Tibial nerve (tissue), 4 donors: ENCODE results near the gene PRKCD. TPM values are rescaled to one million over a fixed set of nuclear protein-coding genes. Genes with fewer than 3 reads are reported as not detected.

Experiments
- DNase-seq, 2 donors: peaks; one replicate each; pipeline ENCODE4 v3.0.0-alpha.2; 2019; ENCODE audit warnings: low spot score in 2 of 2
- H3K27ac ChIP-seq, 4 donors: fragments of 200-600 bp; sonication (generic) in 3 of 4; one replicate each; pipeline ENCODE4 v1.5.1; 2017 to 2019; ENCODE audit warnings: mild to moderate bottlenecking in 1 of 4
- H3K27me3 ChIP-seq, 2 donors: fragments of 200-600 bp; sonication (generic) in 1 of 2; one replicate each; pipeline versions ENCODE4 v1.5.1 to v1.6.0; 2017 to 2019
- H3K36me3 ChIP-seq, 3 donors: fragments of 200-600 bp; sonication (generic); one replicate each; pipeline ENCODE4 v1.5.1; 2018 to 2019
- H3K4me1 ChIP-seq, 4 donors: fragments of 200-600 bp; sonication (generic) in 3 of 4; one replicate each; pipeline ENCODE4 v1.5.1; 2017 to 2019
- H3K4me3 ChIP-seq, 4 donors: fragments of 200-600 bp; sonication (generic) in 3 of 4; one replicate each; pipeline ENCODE4 v1.5.1; 2017 to 2019; ENCODE audit warnings: mild to moderate bottlenecking in 1 of 4, moderate library complexity in 1 of 4
- H3K9me3 ChIP-seq, 4 donors: fragments of 200-600 bp; sonication (generic) in 3 of 4; one replicate each; pipeline ENCODE4 v1.5.1; 2017 to 2019
- EP300 ChIP-seq, 2 donors: sonication (generic); formaldehyde crosslinking; IDR thresholded peaks; one replicate each; pipeline ENCODE4 v1.6.1; 2017; ENCODE audit warnings: antibody characterized with exemption in 2 of 2, mild to moderate bottlenecking in 1 of 2
- POLR2A ChIP-seq, 2 donors: fragments of 450-650 bp; IDR thresholded peaks; one replicate each; pipeline ENCODE4 v1.6.1; 2017; ENCODE audit warnings: antibody characterized with exemption in 2 of 2, mild to moderate bottlenecking in 2 of 2, moderate library complexity in 2 of 2
- WGBS, 2 donors: methylation state at CpG; one replicate each; pipeline ENCODE4 v1.1.5; 2018; 5-methylcytosine and 5-hydroxymethylcytosine counted together
- total RNA-seq, 4 donors: library from RNA; depleted of rRNA; stranded (reverse); fragments of >200 nt; gene quantifications; one replicate each; pipeline ENCODE4 v1.1.0, GENCODE V29; 2016
- TF ChIP-seq, protein P1 (sequence below), 5 experiments: fragments of 200-600 bp in 3 of 5; fragments of 450-650 bp in 2 of 5; sonication (generic) in 3 of 5; IDR thresholded peaks; one replicate each; pipeline ENCODE4 v1.5.1; 2016 to 2019; ENCODE audit warnings: antibody characterized with exemption in 5 of 5, mild to moderate bottlenecking in 3 of 5, moderate library complexity in 2 of 5

Gene PRKCD
- 10 to 100 TPM; 13.5 to 30.6 (median 19.9) TPM for total RNA-seq

DNA sequence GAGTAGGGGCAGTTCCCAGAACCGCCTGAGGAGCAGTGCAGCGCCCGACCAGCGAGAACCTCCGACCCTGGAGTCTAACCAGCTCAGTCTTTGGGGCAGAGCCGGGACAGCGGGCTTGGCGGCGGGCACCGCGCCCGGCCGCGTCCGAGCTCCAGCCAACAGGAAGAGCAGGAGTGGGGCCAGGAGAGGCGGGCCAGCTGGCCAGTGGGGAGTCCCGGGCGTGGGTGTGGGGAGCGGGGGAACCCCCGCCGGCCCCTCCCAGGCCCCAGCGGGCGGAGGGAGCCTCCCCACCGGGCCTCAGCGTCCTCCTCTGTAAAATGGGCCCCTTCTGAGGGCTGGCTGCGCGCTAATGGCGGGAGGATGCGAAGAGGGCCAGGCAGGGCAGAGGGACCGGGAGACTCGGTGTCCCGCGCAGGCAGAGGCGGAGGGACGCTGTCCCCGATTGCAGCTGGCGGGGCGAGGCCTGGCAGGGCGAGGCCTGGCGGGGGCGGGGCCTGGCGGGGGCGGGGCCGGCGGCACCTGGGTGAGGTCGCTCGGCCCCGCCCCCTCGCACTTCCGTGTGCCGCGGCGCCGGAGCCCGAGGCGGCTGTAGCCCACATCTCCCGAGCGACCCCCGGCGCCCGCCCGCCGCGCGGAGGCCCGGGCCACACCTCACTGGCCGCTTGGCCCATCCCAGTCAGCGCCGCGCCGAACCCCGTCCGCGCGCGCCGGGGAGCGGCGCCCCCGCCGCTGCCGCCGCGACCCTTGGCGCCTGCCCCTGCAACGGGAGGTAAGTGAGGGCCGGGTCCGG is at the start of gene PRKCD:
TSS of gene PRKCD (plus strand) at position 550 of the 790 bp plus-strand sequence. CDS start 17,214 bp downstream, outside the sequence.
- TF ChIP-seq, protein P1, sequence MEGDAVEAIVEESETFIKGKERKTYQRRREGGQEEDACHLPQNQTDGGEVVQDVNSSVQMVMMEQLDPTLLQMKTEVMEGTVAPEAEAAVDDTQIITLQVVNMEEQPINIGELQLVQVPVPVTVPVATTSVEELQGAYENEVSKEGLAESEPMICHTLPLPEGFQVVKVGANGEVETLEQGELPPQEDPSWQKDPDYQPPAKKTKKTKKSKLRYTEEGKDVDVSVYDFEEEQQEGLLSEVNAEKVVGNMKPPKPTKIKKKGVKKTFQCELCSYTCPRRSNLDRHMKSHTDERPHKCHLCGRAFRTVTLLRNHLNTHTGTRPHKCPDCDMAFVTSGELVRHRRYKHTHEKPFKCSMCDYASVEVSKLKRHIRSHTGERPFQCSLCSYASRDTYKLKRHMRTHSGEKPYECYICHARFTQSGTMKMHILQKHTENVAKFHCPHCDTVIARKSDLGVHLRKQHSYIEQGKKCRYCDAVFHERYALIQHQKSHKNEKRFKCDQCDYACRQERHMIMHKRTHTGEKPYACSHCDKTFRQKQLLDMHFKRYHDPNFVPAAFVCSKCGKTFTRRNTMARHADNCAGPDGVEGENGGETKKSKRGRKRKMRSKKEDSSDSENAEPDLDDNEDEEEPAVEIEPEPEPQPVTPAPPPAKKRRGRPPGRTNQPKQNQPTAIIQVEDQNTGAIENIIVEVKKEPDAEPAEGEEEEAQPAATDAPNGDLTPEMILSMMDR (IDR thresholded peaks at IDR 0.05), result peak; percentile 48 to 72 (median 58)
- TF ChIP-seq POLR2A (IDR thresholded peaks at IDR 0.05), result peak in 1 of 2 donors; percentile 42
- peak; percentile 26 to 74 for TF ChIP-seq EP300 (IDR thresholded peaks at IDR 0.05)
- WGBS, 2 donors, result 0 to 1% methylated on average over 10 to 56 of the region's 88 CpGs
- H3K27ac ChIP-seq, result peak within 1 kb of the TSS; percentile 78 to 95 (median 90)
- H3K36me3 ChIP-seq, result no peaks in the 10 kb centered on the region
- DNase-seq, result peak; percentile 51 to 66
- H3K27me3 ChIP-seq, result peaks cover 0 to 5% of the 10 kb centered on the region in 2 donors
- H3K4me3 ChIP-seq, result peak within 1 kb of the TSS; percentile 63 to 94 (median 82)
- no peaks in the 10 kb centered on the region for H3K9me3 ChIP-seq
- peaks cover 0 to 59% (median 21%) of the 10 kb centered on the region in 4 donors for H3K4me1 ChIP-seq

DNA sequence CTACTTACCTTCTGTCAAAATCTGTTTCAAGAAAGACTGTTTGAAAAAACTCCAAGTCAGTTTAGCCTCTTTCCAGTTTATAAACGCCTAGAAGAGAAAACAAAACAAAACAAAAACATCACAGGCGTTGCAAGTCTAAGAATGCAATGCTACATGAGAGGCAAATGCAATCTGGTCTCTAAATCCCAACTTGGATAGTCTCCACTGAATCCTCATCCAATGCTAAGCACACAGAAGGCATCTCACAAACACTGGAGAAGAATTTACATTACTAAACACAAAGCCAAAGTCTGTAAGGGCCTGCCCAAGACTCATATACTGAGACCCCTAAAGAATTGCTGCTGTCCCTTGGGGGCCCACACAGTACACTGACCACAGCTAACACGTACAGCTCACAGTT is 49.2 kb upstream of the PRKCD start:
- TF ChIP-seq EP300 (IDR thresholded peaks at IDR 0.05), result no peak
- no peak for TF ChIP-seq POLR2A (IDR thresholded peaks at IDR 0.05)
- H3K4me3 ChIP-seq, result no peak overlapping the region
- WGBS, 2 donors, result 72 to 78% methylated on average over 3 of the region's 3 CpGs
- no peaks in the 10 kb centered on the region for H3K9me3 ChIP-seq
- no peaks in the 10 kb centered on the region for H3K27me3 ChIP-seq
- DNase-seq, result no peak
- H3K36me3 ChIP-seq, result peaks cover 0 to 88% (median 5%) of the 10 kb centered on the region in 3 donors
- H3K4me1 ChIP-seq, result peaks cover 0 to 19% (median 0%) of the 10 kb centered on the region in 4 donors
- H3K27ac ChIP-seq, result no peak overlapping the region

DNA sequence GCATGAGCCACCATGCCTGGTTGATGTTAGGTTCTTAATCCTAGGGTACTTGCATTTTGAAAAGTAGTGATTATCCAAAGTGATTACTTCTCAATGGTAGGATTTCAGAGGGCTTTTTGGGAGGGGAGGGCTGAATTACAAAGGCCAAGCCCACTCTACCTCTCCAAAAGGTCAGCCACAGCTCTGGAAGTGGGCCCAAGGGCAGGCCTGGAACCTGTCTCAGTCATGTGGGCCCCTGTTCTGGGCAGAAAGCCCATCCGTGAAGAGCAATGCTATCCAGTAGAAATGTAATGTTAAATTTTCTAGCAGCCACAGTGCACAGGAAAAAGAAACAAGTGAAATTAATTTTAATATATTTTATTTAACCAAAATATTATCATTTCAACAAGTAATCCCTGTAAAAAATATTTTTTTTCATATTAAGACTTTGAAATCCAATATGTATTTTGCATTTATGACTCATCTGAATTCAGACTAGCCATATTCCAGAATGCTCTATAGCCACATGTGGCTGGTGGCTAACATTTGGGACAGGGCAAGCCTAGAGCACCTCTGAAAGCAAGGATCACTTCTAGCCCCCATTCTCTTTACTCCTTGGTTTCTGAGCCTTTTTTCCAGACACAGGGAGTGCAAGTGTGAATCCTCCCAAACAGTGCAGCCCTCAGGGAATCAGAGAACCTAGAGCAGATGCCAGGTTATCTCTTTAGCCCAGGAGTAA is 47.6 kb upstream of the PRKCD start:
- H3K36me3 ChIP-seq, result peaks cover 0 to 92% (median 13%) of the 10 kb centered on the region in 3 donors
- DNase-seq, result no peak
- H3K4me3 ChIP-seq, result no peak overlapping the region
- TF ChIP-seq, protein P1 (IDR thresholded peaks at IDR 0.05), result no peak
- TF ChIP-seq EP300 (IDR thresholded peaks at IDR 0.05), result no peak
- TF ChIP-seq POLR2A (IDR thresholded peaks at IDR 0.05), result no peak
- no peaks in the 10 kb centered on the region for H3K9me3 ChIP-seq
- no peaks in the 10 kb centered on the region for H3K27me3 ChIP-seq
- 68 to 76% methylated on average over 1 of the region's 1 CpG for WGBS, 2 donors
- no peak overlapping the region for H3K27ac ChIP-seq
- H3K4me1 ChIP-seq, result peaks cover 0 to 19% (median 0%) of the 10 kb centered on the region in 4 donors

DNA sequence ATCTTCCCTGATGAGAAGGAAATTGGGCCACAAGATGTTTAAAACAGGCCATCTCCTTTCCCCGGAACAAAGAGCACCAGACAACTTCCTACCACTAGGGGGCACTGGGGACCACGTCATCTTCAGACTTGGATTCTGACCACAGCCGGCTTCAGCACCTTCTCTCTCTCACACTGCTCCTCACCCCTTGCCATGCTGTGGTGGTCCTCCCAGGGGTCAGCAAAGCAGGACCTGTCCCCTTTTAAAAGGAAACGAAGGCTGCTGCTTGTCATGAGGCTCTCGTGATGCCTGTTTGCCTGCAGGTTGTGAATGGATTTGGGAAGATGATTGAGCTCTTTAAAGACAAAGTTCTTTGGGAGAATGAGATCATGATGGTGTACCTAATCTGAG is 47.0 kb upstream of the PRKCD start:
- peaks cover 0 to 19% (median 0%) of the 10 kb centered on the region in 4 donors for H3K4me1 ChIP-seq
- TF ChIP-seq POLR2A (IDR thresholded peaks at IDR 0.05), result no peak
- no peak for TF ChIP-seq EP300 (IDR thresholded peaks at IDR 0.05)
- TF ChIP-seq, protein P1 (IDR thresholded peaks at IDR 0.05), result peak; percentile 84 to 94 (median 89)
- H3K27me3 ChIP-seq, result no peaks in the 10 kb centered on the region
- peaks cover 0 to 92% (median 13%) of the 10 kb centered on the region in 3 donors for H3K36me3 ChIP-seq
- DNase-seq, result peak; percentile 73 to 92
- H3K9me3 ChIP-seq, result no peaks in the 10 kb centered on the region
- H3K27ac ChIP-seq, result no peak overlapping the region
- 4 to 7% methylated on average over 5 of the region's 5 CpGs for WGBS, 2 donors
- H3K4me3 ChIP-seq, result no peak overlapping the region

DNA sequence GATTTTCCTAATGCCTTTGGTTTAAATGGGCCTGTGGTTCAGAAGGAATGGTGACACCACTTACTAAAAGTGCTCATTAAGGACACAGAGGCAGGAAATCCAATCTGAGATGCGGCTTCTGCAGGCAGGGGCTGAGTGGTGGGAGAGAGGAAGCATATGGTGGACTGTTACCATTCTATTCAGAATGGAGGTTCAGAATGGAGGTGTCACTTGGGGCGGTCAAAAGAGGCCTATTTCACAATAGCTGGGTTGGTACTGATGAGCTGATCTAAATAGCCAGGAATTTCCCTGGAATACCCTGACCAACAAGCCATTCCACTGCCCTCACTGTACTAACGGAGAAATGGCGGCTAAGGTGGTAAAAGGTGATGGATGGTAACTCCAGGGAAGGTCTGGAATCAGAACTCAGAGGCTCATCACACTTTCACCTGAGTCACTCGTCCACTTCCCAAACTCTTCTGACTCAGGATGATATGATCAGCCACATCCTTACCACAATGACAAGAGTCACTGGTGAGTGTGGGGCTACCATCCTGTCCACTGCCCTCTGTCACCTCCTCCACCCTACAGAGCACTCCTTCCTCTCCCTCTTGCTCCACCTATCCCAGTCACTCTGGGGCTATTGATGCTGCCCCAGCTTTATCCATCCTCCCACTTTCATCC is 46.5 kb upstream of the PRKCD start:
- 86 to 91% methylated on average over 5 of the region's 5 CpGs for WGBS, 2 donors
- Histone ChIP-seq H3K27me3 (no peaks in the 10 kb centered on the region), H3K4me1 (peaks cover 0 to 16% (median 0%) of the 10 kb centered on the region in 4 donors), H3K9me3 (no peaks in the 10 kb centered on the region), H3K27ac (no peak overlapping the region), H3K4me3 (no peak overlapping the region), H3K36me3 (peaks cover 0 to 92% (median 13%) of the 10 kb centered on the region in 3 donors)
- no peak for DNase-seq
- TF ChIP-seq POLR2A (IDR thresholded peaks at IDR 0.05) (no peak), EP300 (IDR thresholded peaks at IDR 0.05) (no peak)
- TF ChIP-seq, protein P1 (IDR thresholded peaks at IDR 0.05), result no peak
